RPMI7951 (cell line): ENCODE results near the gene RNF166. TPM values are rescaled to one million over a fixed set of nuclear protein-coding genes. Genes with fewer than 3 reads are reported as not detected.

ENCODE experiments used
- DNase-seq: peaks from one replicate; pipeline ENCODE4 v3.0.0-alpha.2; 2012; ENCODE audit warnings: low read depth
- total RNA-seq: library from RNA; depleted of rRNA; stranded (reverse); fragments of >200 nt; shearing (Covaris generic); gene quantifications from 2 replicates; pipeline ENCODE4 v1.2.3, GENCODE V29; 2014; rRNA removed

The RNF166 gene, protein sequence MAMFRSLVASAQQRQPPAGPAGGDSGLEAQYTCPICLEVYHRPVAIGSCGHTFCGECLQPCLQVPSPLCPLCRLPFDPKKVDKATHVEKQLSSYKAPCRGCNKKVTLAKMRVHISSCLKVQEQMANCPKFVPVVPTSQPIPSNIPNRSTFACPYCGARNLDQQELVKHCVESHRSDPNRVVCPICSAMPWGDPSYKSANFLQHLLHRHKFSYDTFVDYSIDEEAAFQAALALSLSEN
- total RNA-seq: 10.6 and 16.0 TPM in 2 replicates

GRCh38 chr16:88706229-88706964 is at the start of gene RNF166, which contains the start of gene CTU2:
RNF166 (minus strand) TSS chr16:88706408; CDS start chr16:88706325, 83 bp downstream.
CTU2 (plus strand) TSS chr16:88706503; CDS start chr16:88706531, 28 bp downstream.
- DNase-seq: peak; percentile 82

- peak; percentile 71 for DNase-seq
These were observed 48.9 kb upstream of the RNF166 start for GRCh38 chr16:88754912-88755744.

DNA sequence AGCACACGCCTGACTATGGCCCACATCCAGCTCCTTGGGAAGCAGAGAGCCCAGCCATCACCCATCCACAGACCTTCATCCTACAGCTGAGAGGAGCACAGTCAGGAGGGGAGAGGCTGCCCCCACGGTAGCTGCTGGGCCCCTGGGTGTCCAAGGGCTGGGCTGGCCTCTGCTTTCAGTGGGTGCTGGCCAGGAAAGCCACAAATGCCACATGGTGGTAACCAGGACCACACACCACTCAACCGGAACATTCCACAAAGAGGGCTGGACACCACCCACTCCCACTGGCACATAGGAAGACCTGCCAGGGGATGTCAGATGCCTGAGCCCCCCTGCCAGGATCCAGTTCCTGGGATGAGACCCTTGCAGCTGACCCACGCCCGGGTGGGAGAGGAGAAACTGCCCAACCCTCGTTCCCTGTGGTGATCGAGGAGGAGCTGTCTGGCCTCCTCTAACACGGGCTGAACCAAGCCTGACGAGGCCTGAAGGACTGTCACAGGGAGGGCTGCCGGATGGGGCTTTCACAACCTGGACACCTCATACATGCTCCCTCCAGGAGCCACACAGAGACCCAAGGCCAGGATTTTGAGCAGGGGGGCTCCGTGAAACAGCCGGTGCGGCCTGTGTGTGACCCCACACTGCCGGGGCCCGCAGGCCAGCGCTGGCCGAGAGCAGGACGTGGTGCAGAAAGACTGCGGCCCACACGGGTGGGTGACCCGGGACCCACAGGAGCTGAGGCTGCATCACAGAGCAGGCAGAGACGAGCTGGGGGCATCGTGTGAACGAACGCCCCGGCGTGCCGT is 48.1 kb upstream of the RNF166 start:
- no peak for DNase-seq

DNA sequence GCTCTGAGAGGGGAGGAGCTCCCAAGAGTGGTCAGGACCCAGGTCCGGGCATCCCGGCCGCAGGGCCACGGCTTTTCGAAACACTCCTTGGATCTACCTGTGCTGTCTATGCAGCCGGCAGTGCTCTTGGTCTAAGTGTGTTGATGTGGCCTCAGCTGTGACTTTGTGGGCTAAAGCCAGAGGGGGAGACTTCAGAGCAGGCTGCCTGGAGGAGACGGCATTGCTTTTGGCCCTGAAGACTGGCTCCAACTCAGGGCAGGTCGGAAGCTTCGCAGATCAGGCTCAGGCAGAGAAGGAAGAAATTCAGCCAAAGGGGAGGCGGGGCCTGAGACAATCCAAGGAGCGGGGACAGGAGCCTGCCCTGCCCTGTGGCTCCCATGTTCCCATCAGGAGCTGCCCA is 47.4 kb upstream of the RNF166 start:
- no peak for DNase-seq

GRCh38 chr16:88753191-88753590 is 47.0 kb upstream of the RNF166 start:
- no peak for DNase-seq

DNA sequence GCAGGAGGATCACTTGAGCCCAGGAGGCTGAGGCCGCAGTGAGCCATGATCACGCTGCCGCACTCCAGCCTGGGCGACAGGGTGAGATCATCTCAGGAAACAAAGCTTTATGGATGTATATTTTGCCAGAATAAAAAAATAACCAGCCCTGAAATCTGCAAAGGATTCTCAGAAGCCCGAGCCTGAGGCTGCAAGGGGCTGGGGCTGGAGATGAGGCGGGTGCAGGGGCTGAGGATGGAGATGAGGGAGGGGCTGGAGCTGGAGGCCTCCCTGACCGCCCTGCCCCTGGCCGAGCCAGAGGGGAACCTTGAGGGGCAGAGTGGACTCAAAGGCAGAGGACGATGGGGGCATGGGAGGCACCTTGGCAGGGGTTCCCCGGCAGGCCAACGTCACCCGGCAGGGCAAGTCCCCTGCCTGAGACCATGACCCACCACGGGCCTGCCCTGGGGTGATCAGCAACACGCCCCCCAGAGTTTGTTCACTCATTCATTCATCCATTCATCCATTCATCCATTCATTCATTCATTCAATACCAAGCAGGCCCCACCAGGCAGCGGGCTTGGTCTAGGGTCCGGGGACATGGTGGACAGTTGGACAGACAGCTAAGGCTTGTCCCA is 46.3 kb upstream of the RNF166 start:
- no peak for DNase-seq

GRCh38 chr16:88750854-88751253 is 44.6 kb upstream of the RNF166 start:
- no peak for DNase-seq

GRCh38 chr16:88749358-88749757 is 43.1 kb upstream of the RNF166 start:
- no peak for DNase-seq

GRCh38 chr16:88748364-88748763 is 42.2 kb upstream of the RNF166 start:
- DNase-seq: no peak

GRCh38 chr16:88747588-88748301 is 41.5 kb upstream of the RNF166 start:
- no peak for DNase-seq

- no peak for DNase-seq
These were observed 40.3 kb upstream of the RNF166 start for GRCh38 chr16:88746506-88746905.

- DNase-seq: no peak
These were observed 38.6 kb upstream of the RNF166 start for GRCh38 chr16:88744577-88745521.

GRCh38 chr16:88743693-88744576 is 37.7 kb upstream of the RNF166 start:
- peak; percentile 52 for DNase-seq

DNA sequence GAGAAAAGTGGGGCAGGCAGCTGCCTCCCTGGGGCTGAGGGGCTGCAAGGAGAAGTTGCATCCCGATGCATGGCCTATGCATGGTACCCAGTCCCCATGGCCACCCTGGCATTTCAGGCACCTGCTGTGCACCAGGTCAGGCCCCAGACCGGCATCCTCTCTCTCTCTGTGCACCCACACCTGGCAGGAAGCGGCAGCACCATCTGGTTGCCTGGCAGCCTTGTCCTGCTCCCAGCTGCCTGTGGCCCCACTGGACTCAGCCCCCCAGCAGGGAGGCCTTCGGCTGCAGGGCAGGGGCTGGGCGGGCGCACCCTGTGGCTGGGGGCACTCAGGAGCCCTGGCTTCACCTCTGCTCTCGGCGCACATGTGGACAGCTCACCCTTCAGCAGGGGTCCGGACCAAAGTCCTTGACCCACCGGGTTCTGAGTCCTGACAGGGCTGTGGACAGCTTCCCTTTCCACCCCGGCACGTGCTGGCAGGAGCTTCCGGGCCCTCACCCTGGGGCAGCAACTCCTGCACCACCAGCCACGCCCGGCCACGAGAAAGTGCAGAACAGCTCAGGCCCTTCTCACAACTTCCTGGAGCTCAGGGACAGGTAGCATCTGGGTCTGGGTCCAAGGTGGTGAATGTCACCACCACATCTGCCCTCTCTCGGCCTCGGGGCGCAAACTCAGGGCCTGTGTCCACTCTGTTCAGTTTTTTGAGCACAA is 36.8 kb upstream of the RNF166 start:
- DNase-seq: no peak

DNA sequence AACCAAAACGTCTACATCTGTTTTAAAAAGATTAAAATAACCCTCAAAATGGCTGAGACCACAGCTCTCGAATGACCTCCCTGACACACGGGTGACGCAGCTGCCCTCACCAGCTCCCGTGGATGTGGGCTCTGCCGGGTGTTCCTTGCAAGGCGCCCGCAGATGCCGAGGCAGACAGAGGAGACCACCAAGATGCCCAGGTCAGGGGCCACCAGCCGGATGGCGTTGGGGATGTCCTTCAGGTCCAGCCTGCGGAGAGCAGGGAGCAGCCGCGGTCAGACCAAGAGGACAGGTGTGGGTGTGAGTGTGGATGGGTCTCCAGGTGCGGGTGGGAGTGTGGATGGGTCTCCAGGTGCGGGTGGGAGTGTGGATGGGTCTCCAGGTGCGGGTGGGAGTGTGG is 35.2 kb upstream of the RNF166 start:
- DNase-seq: no peak

GRCh38 chr16:88740727-88741055 is 34.5 kb upstream of the RNF166 start:
- DNase-seq: no peak

DNA sequence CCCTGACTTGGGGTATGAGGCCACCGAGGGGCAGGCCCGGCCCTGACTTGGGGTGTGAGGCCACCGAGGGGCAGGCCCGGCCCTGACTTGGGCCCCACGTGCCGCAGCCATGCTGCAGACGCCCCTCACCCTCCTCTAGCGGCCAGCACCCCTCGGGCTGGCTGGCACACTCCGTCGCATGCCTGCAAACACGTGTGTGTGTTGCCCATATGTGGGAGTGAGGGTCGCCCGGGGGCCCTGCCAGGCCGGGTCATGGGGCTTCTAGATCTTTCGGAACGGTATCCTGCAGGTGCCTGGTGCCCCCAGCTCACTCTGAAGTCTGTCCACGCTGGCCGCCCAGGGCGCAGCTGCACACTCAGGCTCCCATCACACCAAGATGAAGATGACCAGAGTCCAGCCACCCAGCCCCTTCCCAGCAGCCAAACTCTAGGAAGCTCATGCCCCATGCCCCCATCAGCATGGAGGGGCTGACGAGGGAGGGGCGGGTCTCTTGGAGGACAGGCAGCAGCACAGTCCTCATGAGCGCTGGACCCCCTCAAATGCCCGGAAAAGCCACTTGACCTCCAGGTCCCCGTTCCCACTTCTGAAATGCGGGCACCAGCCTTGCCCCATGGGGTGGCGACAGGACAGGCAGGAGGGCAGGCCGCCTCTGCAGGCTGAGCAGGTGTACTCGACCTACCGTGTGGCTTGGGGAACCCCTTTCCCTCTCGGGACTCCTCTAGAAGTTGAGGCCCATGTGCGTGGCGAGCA is 33.9 kb upstream of the RNF166 start:
- DNase-seq: no peak
